CD4-positive, alpha-beta memory T cell (primary cell): Measurements from ENCODE around the gene ALDH1A3. TPM values are rescaled to one million over a fixed set of nuclear protein-coding genes. Genes with fewer than 3 reads are reported as not detected.

Experiments used
- CTCF ChIA-PET: fragments of 350-600 bp; sonication (Branson Sonifier 250); formaldehyde crosslinking; loops from one replicate; lab custom pipeline; 2021; ENCODE audit warnings: inconsistent platforms; ENCODE audit not compliant: partially characterized antibody; lab: Charles Lee
- POLR2A ChIA-PET: fragments of 350-600 bp; sonication (Branson Sonifier 250); formaldehyde crosslinking; loops from one replicate; lab custom pipeline; 2021; ENCODE audit not compliant: partially characterized antibody; lab: Charles Lee
- DNase-seq, 5 donors: peaks; one replicate each; pipeline versions ENCODE4 v3.0.0 to v3.0.0-alpha.2; 2020 to 2022; ENCODE audit warnings: mixed read lengths in 1 of 5
- H3K27ac ChIP-seq: one replicate; pipeline ENCODE4 v1.7.0; 2013; ENCODE audit warnings: low read depth, low read length
- H3K27me3 ChIP-seq: 2 replicates; pipeline ENCODE4 v1.7.0; 2013; ENCODE audit warnings: mild to moderate bottlenecking, low read length, moderate library complexity; ENCODE audit not compliant: insufficient read depth
- H3K36me3 ChIP-seq: 2 replicates; pipeline ENCODE4 v1.7.0; 2013; ENCODE audit warnings: mild to moderate bottlenecking, low read length, moderate library complexity; ENCODE audit not compliant: insufficient read depth
- H3K4me1 ChIP-seq: 2 replicates; pipeline ENCODE4 v1.7.0; 2013; ENCODE audit warnings: mild to moderate bottlenecking, low read length, moderate library complexity; ENCODE audit not compliant: insufficient read depth
- H3K4me3 ChIP-seq, 2 donors: one replicate each; pipeline ENCODE4 v1.7.0; 2013; ENCODE audit warnings: low read length in 2 of 2, mild to moderate bottlenecking in 1 of 2
- H3K9me3 ChIP-seq, 2 donors: one replicate each; pipeline ENCODE4 v1.7.0; 2013; ENCODE audit warnings: low read length in 2 of 2, control low read depth in 1 of 2; ENCODE audit not compliant: control insufficient read depth in 1 of 2
- H3K27ac Mint-ChIP-seq, 7 donors: one replicate each; pipeline ENCODE4 v1.8.0; 2020 to 2021; ENCODE audit warnings: mixed read lengths in 7 of 7, mild to moderate bottlenecking in 6 of 7, inconsistent platforms in 3 of 7, moderate library complexity in 3 of 7
- H3K27me3 Mint-ChIP-seq, 2 donors: one replicate each; pipeline ENCODE4 v1.8.0; 2020 to 2021; ENCODE audit warnings: mixed read lengths in 2 of 2
- H3K36me3 Mint-ChIP-seq, 2 donors: one replicate each; pipeline ENCODE4 v1.8.0; 2020 to 2021; ENCODE audit warnings: mixed read lengths in 2 of 2, inconsistent platforms in 1 of 2, mild to moderate bottlenecking in 1 of 2
- H3K4me1 Mint-ChIP-seq, 4 donors: one replicate each; pipeline ENCODE4 v1.8.0; 2020 to 2021; ENCODE audit warnings: mixed read lengths in 4 of 4, mild to moderate bottlenecking in 1 of 4
- H3K4me3 Mint-ChIP-seq, 8 donors: one replicate each; pipeline ENCODE4 v1.8.0; 2020 to 2021; ENCODE audit warnings: mixed read lengths in 8 of 8, mild to moderate bottlenecking in 7 of 8, moderate library complexity in 6 of 8, inconsistent platforms in 3 of 8
- H3K9me3 Mint-ChIP-seq, 8 donors: one replicate each; pipeline ENCODE4 v1.8.0; 2020 to 2021; ENCODE audit warnings: mixed read lengths in 8 of 8, mild to moderate bottlenecking in 5 of 8, inconsistent platforms in 3 of 8, moderate library complexity in 1 of 8
- intact Hi-C: fragments of 100-400 bp; cut with micrococcal nuclease; formaldehyde crosslinking; loops from one replicate; pipeline ENCODE4 v1.15.1; 2023
- polyA plus RNA-seq, 2 donors: library from polyadenylated mRNA; unstranded; fragments of 300-500 nt; fragmentation: Illumina TruSeq; gene quantifications; one replicate each; pipeline ENCODE4 v1.2.3, GENCODE V29; 2021
- total RNA-seq, 2 experiments: library from RNA; stranded (reverse); gene quantifications; one replicate each; pipeline ENCODE4 v1.2.3, GENCODE V29; 2021

ALDH1A3 gene
- total RNA-seq = not detected
- not detected for polyA plus RNA-seq

DNA sequence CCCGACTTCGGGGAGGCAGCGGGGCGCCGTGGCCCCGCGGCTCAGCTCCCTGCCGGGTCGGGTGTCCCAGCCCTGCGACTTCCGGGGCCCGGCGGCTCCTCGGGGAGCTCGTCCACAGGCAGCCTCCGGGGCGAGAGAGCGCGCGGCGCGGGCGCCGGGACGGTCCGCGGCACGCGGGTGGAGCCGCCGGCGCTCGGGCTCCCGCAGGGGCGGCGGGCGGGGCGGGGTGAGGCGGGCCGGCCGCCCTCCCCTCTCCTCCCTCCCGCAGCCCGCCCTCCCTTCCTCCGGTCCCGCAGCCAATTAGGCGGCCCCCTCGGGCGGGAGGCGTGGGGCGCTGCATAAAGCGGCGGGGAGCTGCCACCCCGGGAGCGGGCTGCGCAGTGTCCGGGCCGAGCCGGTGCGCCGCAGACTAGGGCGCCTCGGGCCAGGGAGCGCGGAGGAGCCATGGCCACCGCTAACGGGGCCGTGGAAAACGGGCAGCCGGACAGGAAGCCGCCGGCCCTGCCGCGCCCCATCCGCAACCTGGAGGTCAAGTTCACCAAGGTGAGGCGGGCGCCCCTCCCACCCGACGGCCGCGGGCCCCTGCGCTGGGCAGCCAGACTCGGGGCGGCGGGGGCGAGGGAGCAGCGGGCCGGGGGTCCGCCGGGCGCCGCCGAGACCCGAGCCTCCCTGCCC lies at the start of gene ALDH1A3:
Gene ALDH1A3, plus strand, starts transcription at position 368 of the 675 bp plus-strand sequence. Its CDS starts 77 bp downstream, at position 445.
- H3K27me3 ChIP-seq = peaks cover 8% of the 10 kb centered on the region
- intact Hi-C loops = no loop called here
- Mint-ChIP-seq H3K9me3 (no peaks in the 10 kb centered on the region), H3K4me3 (peak within 1 kb of the TSS; percentile 49 to 81 (median 69)), H3K27ac (no peak within 1 kb of the TSS), H3K27me3 (peaks cover 48 to 49% of the 10 kb centered on the region in 2 donors), H3K36me3 (no peaks in the 10 kb centered on the region), H3K4me1 (peaks cover 2 to 19% (median 10%) of the 10 kb centered on the region in 4 donors)
- H3K9me3 ChIP-seq = no peaks in the 10 kb centered on the region
- no peaks in the 10 kb centered on the region for H3K4me1 ChIP-seq
- H3K36me3 ChIP-seq = no peaks in the 10 kb centered on the region
- H3K27ac ChIP-seq = no peak within 1 kb of the TSS
- no peak for DNase-seq
- H3K4me3 ChIP-seq = no peak within 1 kb of the TSS
- ChIA-PET CTCF (no interaction called here), POLR2A (no interaction called here)

GRCh38 chr15:100831467-100831866 lies 48.2 kb upstream of the ALDH1A3 start:
- no peaks in the 10 kb centered on the region for H3K36me3 ChIP-seq
- no peaks in the 10 kb centered on the region for H3K9me3 ChIP-seq
- no peaks in the 10 kb centered on the region for H3K27me3 ChIP-seq
- H3K36me3 Mint-ChIP-seq = no peaks in the 10 kb centered on the region
- intact Hi-C loops = no loop called here
- H3K4me1 Mint-ChIP-seq = no peaks in the 10 kb centered on the region
- H3K4me3 ChIP-seq = no peak overlapping the region
- CTCF ChIA-PET = no interaction called here
- no peak overlapping the region for H3K27ac ChIP-seq
- no peak overlapping the region for H3K27ac Mint-ChIP-seq
- peaks cover 0 to 7% (median 0%) of the 10 kb centered on the region in 8 donors for H3K9me3 Mint-ChIP-seq
- DNase-seq = no peak
- peaks cover 14 to 20% of the 10 kb centered on the region in 2 donors for H3K27me3 Mint-ChIP-seq
- POLR2A ChIA-PET = no interaction called here
- no peak overlapping the region for H3K4me3 Mint-ChIP-seq
- H3K4me1 ChIP-seq = no peaks in the 10 kb centered on the region

DNA sequence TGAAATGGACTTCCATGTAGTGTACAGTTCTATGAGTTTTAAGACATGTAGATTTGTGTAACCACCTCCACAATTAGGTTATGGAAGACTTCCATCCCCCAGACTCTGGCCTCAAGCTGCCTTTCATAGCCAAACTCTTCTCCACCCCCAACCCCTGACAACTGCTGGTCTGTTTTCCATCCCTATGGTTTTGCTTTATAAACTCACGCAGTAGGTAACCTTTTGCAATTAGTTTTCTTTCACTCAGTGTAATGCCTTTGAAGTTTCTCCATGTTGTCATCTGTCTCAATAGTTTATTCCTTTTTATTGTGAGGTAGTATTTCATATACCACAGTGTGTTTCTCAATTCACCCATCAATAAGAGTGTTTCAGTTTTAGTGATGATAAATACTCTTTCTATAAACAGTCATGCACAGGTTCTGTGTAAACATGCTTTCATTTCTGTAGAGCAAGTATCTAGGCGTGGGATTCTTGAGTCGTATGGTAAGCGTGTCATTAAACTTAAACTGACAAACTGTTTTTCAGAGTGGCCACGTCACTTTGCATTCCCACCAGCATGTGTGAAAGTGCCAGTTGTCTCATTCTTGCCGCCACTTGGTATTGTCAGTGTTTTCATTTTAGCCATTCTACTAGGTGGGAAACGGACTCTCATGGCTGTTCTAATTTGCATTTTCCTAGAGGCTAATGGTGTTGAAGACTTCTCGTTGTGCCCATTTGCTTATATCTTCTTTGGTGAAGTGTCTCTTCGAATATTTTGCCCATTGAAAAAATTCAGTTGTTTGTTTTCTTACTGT lies 47.3 kb upstream of the ALDH1A3 start:
- Mint-ChIP-seq H3K36me3 (no peaks in the 10 kb centered on the region), H3K9me3 (peaks cover 0 to 7% (median under 1%) of the 10 kb centered on the region in 8 donors), H3K4me1 (no peaks in the 10 kb centered on the region), H3K4me3 (no peak overlapping the region), H3K27ac (no peak overlapping the region), H3K27me3 (peaks cover 17 to 23% of the 10 kb centered on the region in 2 donors)
- H3K36me3 ChIP-seq = no peaks in the 10 kb centered on the region
- H3K4me1 ChIP-seq = no peaks in the 10 kb centered on the region
- H3K27ac ChIP-seq = no peak overlapping the region
- no peak for DNase-seq
- ChIA-PET CTCF (no interaction called here), POLR2A (no interaction called here)
- no peak overlapping the region for H3K4me3 ChIP-seq
- intact Hi-C loops = no loop called here
- no peaks in the 10 kb centered on the region for H3K27me3 ChIP-seq
- no peaks in the 10 kb centered on the region for H3K9me3 ChIP-seq

DNA sequence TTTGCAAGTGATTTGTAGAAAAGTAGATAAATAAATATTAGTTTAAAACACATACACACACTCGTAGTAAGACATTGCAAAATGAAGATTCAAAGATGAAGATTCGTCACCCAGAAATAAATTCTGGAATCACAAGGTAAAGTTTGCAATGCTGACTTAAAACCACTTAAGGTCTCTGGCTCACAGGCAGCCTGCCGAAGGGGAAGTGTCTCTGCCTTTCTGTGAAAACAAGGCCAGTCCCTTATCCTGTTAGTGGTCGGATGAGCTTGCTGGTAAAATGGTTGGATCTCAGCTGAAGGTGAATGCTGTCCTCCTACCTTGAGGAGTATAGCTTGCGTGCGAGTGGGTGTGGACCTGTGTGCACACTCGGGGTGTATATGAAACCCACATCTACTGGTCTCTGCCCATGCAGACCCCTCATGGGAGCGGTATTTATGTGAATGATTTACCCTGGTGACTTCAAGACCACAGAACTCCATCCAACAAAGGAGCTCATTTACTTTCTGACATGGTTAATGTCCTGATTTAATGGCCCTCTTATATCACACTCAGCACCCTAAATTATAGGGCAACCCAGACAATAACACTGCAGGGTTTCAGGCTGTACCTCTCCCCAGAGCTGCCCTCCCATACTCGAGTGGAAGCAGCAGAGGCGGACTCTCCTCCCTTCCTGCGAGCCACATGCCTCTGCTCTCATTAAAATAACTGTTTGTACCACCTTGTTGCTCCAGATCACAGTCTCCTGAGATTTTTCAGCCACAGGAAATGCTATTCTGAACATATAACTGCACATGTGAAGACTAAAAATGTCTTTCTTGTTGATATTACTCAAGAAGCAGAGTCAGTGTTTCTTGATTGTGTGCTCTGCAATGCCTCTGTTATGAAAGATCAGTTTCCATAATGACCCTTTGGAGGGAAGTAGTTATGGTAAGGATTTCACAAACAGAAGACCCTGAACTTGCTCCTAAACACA lies 45.9 kb upstream of the ALDH1A3 start:
- no peaks in the 10 kb centered on the region for H3K9me3 ChIP-seq
- no peak overlapping the region for H3K4me3 Mint-ChIP-seq
- CTCF ChIA-PET = no interaction called here
- no peaks in the 10 kb centered on the region for H3K27me3 ChIP-seq
- no peaks in the 10 kb centered on the region for H3K36me3 Mint-ChIP-seq
- H3K27me3 Mint-ChIP-seq = peaks cover 16 to 18% of the 10 kb centered on the region in 2 donors
- POLR2A ChIA-PET = no interaction called here
- H3K4me1 Mint-ChIP-seq = no peaks in the 10 kb centered on the region
- intact Hi-C loops = no loop called here
- H3K27ac ChIP-seq = no peak overlapping the region
- DNase-seq = no peak
- H3K4me3 ChIP-seq = no peak overlapping the region
- peaks cover 0 to 4% (median under 1%) of the 10 kb centered on the region in 8 donors for H3K9me3 Mint-ChIP-seq
- no peak overlapping the region for H3K27ac Mint-ChIP-seq
- no peaks in the 10 kb centered on the region for H3K4me1 ChIP-seq
- no peaks in the 10 kb centered on the region for H3K36me3 ChIP-seq

- Histone ChIP-seq H3K27me3 (no peaks in the 10 kb centered on the region), H3K9me3 (no peaks in the 10 kb centered on the region), H3K4me3 (no peak overlapping the region), H3K27ac (no peak overlapping the region), H3K4me1 (no peaks in the 10 kb centered on the region), H3K36me3 (no peaks in the 10 kb centered on the region)
- ChIA-PET CTCF (no interaction called here), POLR2A (no interaction called here)
- DNase-seq = no peak
- no peaks in the 10 kb centered on the region for H3K4me1 Mint-ChIP-seq
- no peak overlapping the region for H3K27ac Mint-ChIP-seq
- H3K9me3 Mint-ChIP-seq = peaks cover 0 to 4% (median under 1%) of the 10 kb centered on the region in 8 donors
- intact Hi-C loops = no loop called here
- H3K36me3 Mint-ChIP-seq = no peaks in the 10 kb centered on the region
- H3K4me3 Mint-ChIP-seq = no peak overlapping the region
- H3K27me3 Mint-ChIP-seq = peaks cover 18% of the 10 kb centered on the region in 2 donors
Observed at GRCh38 chr15:100834731-100835130, 44.9 kb upstream of the ALDH1A3 start.

GRCh38 chr15:100835636-100836035 lies 44.0 kb upstream of the ALDH1A3 start:
- Mint-ChIP-seq H3K27ac (no peak overlapping the region), H3K4me3 (no peak overlapping the region), H3K36me3 (no peaks in the 10 kb centered on the region), H3K4me1 (no peaks in the 10 kb centered on the region), H3K27me3 (peaks cover 16 to 18% of the 10 kb centered on the region in 2 donors), H3K9me3 (peaks cover 0 to 4% (median under 1%) of the 10 kb centered on the region in 8 donors)
- Histone ChIP-seq H3K27me3 (no peaks in the 10 kb centered on the region), H3K36me3 (no peaks in the 10 kb centered on the region), H3K4me3 (no peak overlapping the region), H3K27ac (no peak overlapping the region), H3K4me1 (no peaks in the 10 kb centered on the region), H3K9me3 (no peaks in the 10 kb centered on the region)
- intact Hi-C loops = no loop called here
- DNase-seq = no peak
- CTCF ChIA-PET = no interaction called here
- POLR2A ChIA-PET = no interaction called here
